AG04450 (cell line): ENCODE measurements around the gene PCDHGA5. TPM values are rescaled to one million over a fixed set of nuclear protein-coding genes. Genes with fewer than 3 reads are reported as not detected.

ENCODE experiments used
- CTCF ChIA-PET: fragments of 300-600, 350-600 bp; formaldehyde crosslinking; extraction: SDS; loops from one replicate; lab custom pipeline; 2022; ENCODE audit warnings: antibody characterized with exemption, inconsistent platforms; lab: Charles Lee
- POLR2A ChIA-PET: fragments of 350-600 bp; formaldehyde crosslinking; extraction: SDS; loops from one replicate; lab custom pipeline; 2021; ENCODE audit warnings: antibody characterized with exemption, inconsistent platforms; lab: Yijun Ruan, JAX
- DNase-seq: peaks from one replicate; pipeline ENCODE4 v3.0.0-alpha.2; 2011; ENCODE audit warnings: low read depth, low spot score
- H3K27ac ChIP-seq: one replicate; pipeline ENCODE4 v1.5.1; 2012; ENCODE audit warnings: low read depth, low read length, control low read depth
- H3K27me3 ChIP-seq: one replicate; pipeline ENCODE4 v1.6.0; 2012; ENCODE audit warnings: low read length; ENCODE audit not compliant: control insufficient read depth, insufficient read depth
- H3K4me3 ChIP-seq: 2 replicates; pipeline ENCODE4 v1.5.1; 2011; ENCODE audit warnings: mild to moderate bottlenecking, low read depth, low read length, control low read depth
- H3K9me3 ChIP-seq: 2 replicates; pipeline ENCODE4 v1.5.1; 2012; ENCODE audit warnings: low read length; ENCODE audit not compliant: control insufficient read depth, insufficient read depth
- CTCF ChIP-seq: IDR thresholded peaks from 2 replicates; pipeline ENCODE4 v1.5.1; 2011; ENCODE audit warnings: low read depth, low read length, control low read depth, inconsistent platforms
- polyA plus RNA-seq: library from polyadenylated mRNA; depleted of rRNA; stranded (reverse); fragments of >200 nt; gene quantifications from 2 replicates; pipeline ENCODE4 v1.2.3, GENCODE V29; 2011

Gene PCDHGA5
- polyA plus RNA-seq, 1 experiment = 1.4 TPM

- H3K4me3 ChIP-seq = no peak overlapping the region
- peaks cover 61% of the 10 kb centered on the region for H3K9me3 ChIP-seq
- H3K27ac ChIP-seq = no peak overlapping the region
- H3K27me3 ChIP-seq = no peaks in the 10 kb centered on the region
- no peak for DNase-seq
- TF ChIP-seq CTCF = no peak
- POLR2A ChIA-PET = no interaction called here
- CTCF ChIA-PET = interaction anchor here (1.7 to 4.3 kb wide), 2 partner anchors 31 to 165 kb away, joined by 3 to 40 read pairs; partner anchors contain the start of gene PCDHGA12
Observed at GRCh38 chr5:141398608-141399007, 34.6 kb downstream of the PCDHGA5 start.

GRCh38 chr5:141399555-141400258 is 35.7 kb downstream of the PCDHGA5 start:
- ChIA-PET POLR2A (no interaction called here), CTCF (interaction anchor here (2.2 kb wide), 1 partner anchor 158 kb away, joined by 18 read pairs; no protein-coding TSS in a partner anchor)
- Histone ChIP-seq H3K9me3 (peaks cover 61% of the 10 kb centered on the region), H3K27me3 (no peaks in the 10 kb centered on the region), H3K4me3 (no peak overlapping the region), H3K27ac (no peak overlapping the region)
- TF ChIP-seq CTCF = no peak
- no peak for DNase-seq

GRCh38 chr5:141402553-141403243 is 38.7 kb downstream of the PCDHGA5 start, which contains the start of gene PCDHGA9:
Gene PCDHGA9 (plus strand): TSS chr5:141402778. CDS start chr5:141402953, 175 bp downstream.
- H3K27ac ChIP-seq = peak within 1 kb of the TSS; percentile 47
- peaks cover 64% of the 10 kb centered on the region for H3K9me3 ChIP-seq
- ChIA-PET POLR2A (interaction anchor here (1.1 kb wide), 1 partner anchor 161 kb away, joined by 4 read pairs; no protein-coding TSS in a partner anchor), CTCF (interaction anchor here (0.9 to 2.0 kb wide), 6 partner anchors 10 to 165 kb away, joined by 3 to 18 read pairs (median 7); partner anchors contain the start of genes PCDHGA10 and PCDHGB7)
- DNase-seq = no peak
- peak; percentile 53 for TF ChIP-seq CTCF
- peak within 1 kb of the TSS; percentile 45 for H3K4me3 ChIP-seq
- H3K27me3 ChIP-seq = no peaks in the 10 kb centered on the region

- TF ChIP-seq CTCF = no peak
- POLR2A ChIA-PET = interaction anchor here (1.1 kb wide), 1 partner anchor 161 kb away, joined by 4 read pairs; no protein-coding TSS in a partner anchor
- peak overlapping the region; percentile 45 for H3K4me3 ChIP-seq
- DNase-seq = no peak
- no peak overlapping the region for H3K27ac ChIP-seq
- peaks cover 66% of the 10 kb centered on the region for H3K9me3 ChIP-seq
- no peaks in the 10 kb centered on the region for H3K27me3 ChIP-seq
- CTCF ChIA-PET = interaction anchor here (0.9 to 2.0 kb wide), 5 partner anchors 14 to 164 kb away, joined by 3 to 18 read pairs (median 10); partner anchors contain the start of gene PCDHGB7
Observed at GRCh38 chr5:141403387-141403786, 39.4 kb downstream of the PCDHGA5 start.
